Neural progenitor cell (in vitro differentiated cells): Measurements from ENCODE around the gene BRINP1. TPM values are rescaled to one million over a fixed set of nuclear protein-coding genes. Genes with fewer than 3 reads are reported as not detected.

Experiments used
- DNase-seq: peaks from one replicate; pipeline ENCODE4 v3.0.0-alpha.2; 2016; ENCODE audit warnings: low spot score
- H2AFZ ChIP-seq: fragments of 200-600 bp; sonication (generic); replicated peaks from 2 replicates; pipeline ENCODE4 v1.6.1; 2016; ENCODE audit warnings: antibody characterized with exemption
- H3F3A ChIP-seq: fragments of 200-600 bp; sonication (generic); 2 replicates; pipeline ENCODE4 v1.6.1; 2016; ENCODE audit warnings: antibody characterized with exemption, low read depth
- H3K27ac ChIP-seq: fragments of 200-600 bp; sonication (generic); 2 replicates; pipeline ENCODE4 v1.5.1; 2016; ENCODE audit warnings: mild to moderate bottlenecking
- H3K27me3 ChIP-seq: fragments of 200-600 bp; sonication (generic); 2 replicates; pipeline ENCODE4 v1.6.1; 2016; ENCODE audit warnings: mild to moderate bottlenecking, moderate library complexity
- H3K36me3 ChIP-seq: fragments of 200-600 bp; sonication (generic); 2 replicates; pipeline ENCODE4 v1.5.1; 2016
- H3K4me1 ChIP-seq: fragments of 200-600 bp; sonication (generic); 2 replicates; pipeline ENCODE4 v1.6.1; 2016; ENCODE audit warnings: mixed run types
- H3K4me2 ChIP-seq: fragments of 200-600 bp; sonication (generic); 2 replicates; pipeline ENCODE4 v1.6.1; 2016
- H3K4me3 ChIP-seq: fragments of 200-600 bp; sonication (generic); 2 replicates; pipeline ENCODE4 v1.5.1; 2016
- H3K79me2 ChIP-seq: fragments of 200-600 bp; sonication (generic); 2 replicates; pipeline ENCODE4 v1.6.1; 2016; ENCODE audit warnings: low read depth
- H3K9ac ChIP-seq: fragments of 200-600 bp; sonication (generic); 2 replicates; pipeline ENCODE4 v1.6.1; 2016
- H3K9me3 ChIP-seq: fragments of 200-600 bp; sonication (generic); 2 replicates; pipeline ENCODE4 v1.5.1; 2016; ENCODE audit warnings: low read depth
- H4K20me1 ChIP-seq: fragments of 200-600 bp; sonication (generic); 2 replicates; pipeline ENCODE4 v1.6.1; 2016; ENCODE audit warnings: low read depth
- H3K27ac Mint-ChIP-seq: 3 replicates; pipeline ENCODE4 v1.8.0; 2021; ENCODE audit warnings: mixed read lengths
- H3K27me3 Mint-ChIP-seq: 2 replicates; pipeline ENCODE4 v1.8.0; 2022; ENCODE audit warnings: low read depth, mild to moderate bottlenecking, inconsistent platforms, moderate library complexity, mixed read lengths; ENCODE audit not compliant: insufficient read depth
- H3K36me3 Mint-ChIP-seq: 3 replicates; pipeline ENCODE4 v1.8.0; 2021; ENCODE audit warnings: mixed read lengths
- H3K4me1 Mint-ChIP-seq: 3 replicates; pipeline ENCODE4 v1.8.0; 2021; ENCODE audit warnings: mixed read lengths
- H3K4me3 Mint-ChIP-seq: 3 replicates; pipeline ENCODE4 v1.8.0; 2021; ENCODE audit warnings: mild to moderate bottlenecking, moderate library complexity, mixed read lengths
- H3K9me3 Mint-ChIP-seq: 3 replicates; pipeline ENCODE4 v1.8.0; 2020; ENCODE audit warnings: mixed read lengths
- CTCF ChIP-seq: fragments of 200-600 bp; sonication (generic); IDR thresholded peaks from 2 replicates; pipeline ENCODE4 v1.5.1; 2017; ENCODE audit warnings: antibody characterized with exemption, mild to moderate bottlenecking
- EZH2 ChIP-seq: fragments of 200-600 bp; sonication (generic); IDR thresholded peaks from 2 replicates; pipeline ENCODE4 v1.6.1; 2017; ENCODE audit warnings: antibody characterized with exemption, mild to moderate bottlenecking, moderate library complexity
- EZH2phosphoT487 ChIP-seq: fragments of 200-600 bp; sonication (generic); IDR thresholded peaks from 2 replicates; pipeline ENCODE4 v1.6.1; 2017; ENCODE audit warnings: antibody characterized with exemption
- total RNA-seq: library from RNA; depleted of rRNA; stranded (reverse); fragments of >200 nt; gene quantifications from 2 replicates; pipeline ENCODE4 v1.2.3, GENCODE V29; 2015; ENCODE audit warnings: low replicate concordance

The BRINP1 gene
- total RNA-seq, 1 donor from 2014 or later = 0.62 TPM

DNA sequence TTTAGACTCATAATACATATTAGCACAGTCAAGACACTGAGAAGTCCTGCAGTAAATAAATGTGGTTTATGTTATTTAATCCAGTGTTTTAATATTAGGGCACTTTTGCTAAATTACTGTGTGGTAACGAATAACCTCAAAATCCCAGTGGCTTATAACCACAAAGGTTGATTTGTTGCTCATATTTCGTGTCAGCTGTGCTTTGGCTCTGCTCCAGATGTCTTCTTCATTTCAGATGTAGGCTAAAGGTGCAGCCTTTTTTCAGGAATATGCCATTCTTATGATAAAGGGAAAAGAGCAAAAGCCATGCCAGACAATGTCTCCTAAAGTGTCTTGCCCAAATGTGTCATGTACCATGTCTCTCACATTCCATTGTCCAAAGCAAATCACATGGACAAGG lies 144.8 kb downstream of the BRINP1 start:
- Histone ChIP-seq H3K4me2 (no peak overlapping the region), H3K9ac (no peak overlapping the region), H3K4me1 (no peaks in the 10 kb centered on the region), H3K4me3 (no peak overlapping the region), H3F3A (no peaks in the 10 kb centered on the region), H2AFZ (no peak overlapping the region), H3K27me3 (no peaks in the 10 kb centered on the region), H3K79me2 (no peaks in the 10 kb centered on the region), H3K9me3 (no peaks in the 10 kb centered on the region), H3K27ac (no peak overlapping the region), H3K36me3 (no peaks in the 10 kb centered on the region), H4K20me1 (no peaks in the 10 kb centered on the region)
- no peaks in the 10 kb centered on the region for H3K36me3 Mint-ChIP-seq
- DNase-seq = no peak
- H3K4me1 Mint-ChIP-seq = peaks cover 4% of the 10 kb centered on the region
- H3K4me3 Mint-ChIP-seq = no peak overlapping the region
- TF ChIP-seq CTCF (no peak), EZH2 (no peak), EZH2phosphoT487 (no peak)
- no peaks in the 10 kb centered on the region for H3K9me3 Mint-ChIP-seq
- H3K27ac Mint-ChIP-seq = no peak overlapping the region
- peaks cover 2% of the 10 kb centered on the region for H3K27me3 Mint-ChIP-seq

DNA sequence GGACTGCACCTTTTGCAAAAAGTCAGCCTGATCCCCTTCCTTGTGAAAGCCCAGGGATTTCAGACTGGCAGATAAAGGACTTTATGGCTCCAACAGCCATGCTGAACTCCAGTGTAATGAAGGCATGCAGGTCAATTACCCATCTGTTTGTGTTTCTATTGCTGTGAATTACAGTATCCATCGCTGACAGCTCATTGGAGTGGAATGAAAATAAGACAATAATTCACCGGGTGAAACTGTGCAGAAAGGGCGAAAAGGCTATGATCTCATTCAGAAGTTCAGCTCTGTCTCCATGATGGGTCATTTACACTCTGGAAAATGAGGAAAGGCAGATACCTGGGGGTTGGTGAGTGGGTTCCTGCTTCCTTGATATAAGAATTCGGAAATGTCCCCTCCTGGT lies 148.0 kb downstream of the BRINP1 start:
- H3K4me3 Mint-ChIP-seq = no peak overlapping the region
- no peaks in the 10 kb centered on the region for H3F3A ChIP-seq
- no peaks in the 10 kb centered on the region for H3K36me3 ChIP-seq
- no peaks in the 10 kb centered on the region for H3K27me3 ChIP-seq
- H3K4me3 ChIP-seq = no peak overlapping the region
- H3K9me3 Mint-ChIP-seq = no peaks in the 10 kb centered on the region
- TF ChIP-seq EZH2 (no peak), CTCF (no peak), EZH2phosphoT487 (no peak)
- H3K27ac Mint-ChIP-seq = no peak overlapping the region
- H3K4me1 Mint-ChIP-seq = peaks cover 4% of the 10 kb centered on the region
- no peaks in the 10 kb centered on the region for H3K9me3 ChIP-seq
- no peaks in the 10 kb centered on the region for H3K4me1 ChIP-seq
- H2AFZ ChIP-seq = no peak overlapping the region
- no peak overlapping the region for H3K27ac ChIP-seq
- H3K27me3 Mint-ChIP-seq = peaks cover 2% of the 10 kb centered on the region
- H3K9ac ChIP-seq = no peak overlapping the region
- no peaks in the 10 kb centered on the region for H4K20me1 ChIP-seq
- no peaks in the 10 kb centered on the region for H3K36me3 Mint-ChIP-seq
- no peak for DNase-seq
- H3K4me2 ChIP-seq = no peak overlapping the region
- no peaks in the 10 kb centered on the region for H3K79me2 ChIP-seq

DNA sequence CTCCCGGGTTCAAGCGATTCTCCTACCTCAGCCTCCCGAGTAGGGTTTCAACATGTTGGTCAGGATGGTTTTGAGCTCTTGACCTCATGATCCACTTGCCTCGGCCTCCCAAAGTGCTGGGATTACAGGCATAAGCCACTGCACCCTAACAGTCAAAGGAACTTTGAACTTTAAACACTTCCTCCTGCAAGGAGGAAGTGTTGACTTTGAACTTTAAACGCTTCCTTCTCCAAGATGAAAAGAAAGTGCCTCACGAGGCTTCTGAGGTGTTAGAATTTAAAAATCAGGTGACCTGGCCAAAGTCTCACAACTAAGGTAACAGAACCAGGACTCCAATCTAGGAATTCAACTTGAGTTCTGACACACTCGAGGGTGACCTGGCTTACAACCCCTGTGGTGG lies 150.9 kb downstream of the BRINP1 start:
- Histone ChIP-seq H3K36me3 (no peaks in the 10 kb centered on the region), H3K79me2 (no peaks in the 10 kb centered on the region), H4K20me1 (no peaks in the 10 kb centered on the region), H2AFZ (no peak overlapping the region), H3K4me1 (no peaks in the 10 kb centered on the region), H3F3A (no peaks in the 10 kb centered on the region), H3K9ac (no peak overlapping the region), H3K9me3 (no peaks in the 10 kb centered on the region), H3K27ac (no peak overlapping the region), H3K4me3 (no peak overlapping the region), H3K27me3 (no peaks in the 10 kb centered on the region), H3K4me2 (no peak overlapping the region)
- Mint-ChIP-seq H3K9me3 (peaks cover 2% of the 10 kb centered on the region), H3K4me3 (no peak overlapping the region), H3K36me3 (no peaks in the 10 kb centered on the region), H3K27ac (no peak overlapping the region), H3K4me1 (peaks cover 7% of the 10 kb centered on the region), H3K27me3 (no peaks in the 10 kb centered on the region)
- no peak for DNase-seq
- TF ChIP-seq CTCF (no peak), EZH2 (no peak), EZH2phosphoT487 (no peak)
